GM21529 (cell line): Measurements from ENCODE around the gene DNAJC1.
"Not testable (repeated sequence)": the region's sequence is repeated elsewhere in the genome, so short reads cannot be mapped to it uniquely, and the experiment has no call there.

Experiments
- ATAC-seq: cut with Tn5 transposase; IDR thresholded peaks from one replicate; pipeline ENCODE4 v1.9.1; 2021; ENCODE audit not compliant: unreplicated experiment

Gene DNAJC1

GRCh38 chr10:22003177-22003963 lies at the start of gene DNAJC1:
TSS of gene DNAJC1 (minus strand) at chr10:22003730. CDS start at chr10:22003434, 296 bp downstream.
- peak; percentile 94 for ATAC-seq

GRCh38 chr10:22053048-22053447 lies 49.5 kb upstream of the DNAJC1 start:
- ATAC-seq: no peak

- no peak for ATAC-seq
Observed at GRCh38 chr10:22049635-22050034, 46.1 kb upstream of the DNAJC1 start.

- no peak for ATAC-seq
Observed at GRCh38 chr10:22047812-22048211, 44.3 kb upstream of the DNAJC1 start.

- no peak for ATAC-seq
Observed at GRCh38 chr10:22043327-22043633, 39.8 kb upstream of the DNAJC1 start.

GRCh38 chr10:22042557-22043326 lies 39.2 kb upstream of the DNAJC1 start:
- ATAC-seq: no peak

- no peak for ATAC-seq
Observed at GRCh38 chr10:22034333-22034732, 30.8 kb upstream of the DNAJC1 start.

- not testable (repeated sequence) for ATAC-seq
Observed at GRCh38 chr10:22032268-22032667, 28.7 kb upstream of the DNAJC1 start.

GRCh38 chr10:22030421-22030820 lies 26.9 kb upstream of the DNAJC1 start:
- ATAC-seq: no peak

- no peak for ATAC-seq
Observed at GRCh38 chr10:22029445-22030236, 26.1 kb upstream of the DNAJC1 start.

GRCh38 chr10:22027364-22028238 lies 24.1 kb upstream of the DNAJC1 start:
- ATAC-seq: no peak

- ATAC-seq: no peak
Observed at GRCh38 chr10:22026287-22026686, 22.8 kb upstream of the DNAJC1 start.

GRCh38 chr10:22023508-22023907 lies 20.0 kb upstream of the DNAJC1 start:
- ATAC-seq: no peak

- ATAC-seq: no peak
Observed at GRCh38 chr10:22022257-22023032, 18.9 kb upstream of the DNAJC1 start.

GRCh38 chr10:22021144-22021543 lies 17.6 kb upstream of the DNAJC1 start:
- not testable (repeated sequence) for ATAC-seq

GRCh38 chr10:22017283-22018020 lies 13.9 kb upstream of the DNAJC1 start:
- no peak for ATAC-seq

- ATAC-seq: no peak
Observed at GRCh38 chr10:22016046-22016705, 12.6 kb upstream of the DNAJC1 start.

GRCh38 chr10:22010973-22011408 lies 7.5 kb upstream of the DNAJC1 start:
- ATAC-seq: no peak

- no peak for ATAC-seq
Observed at GRCh38 chr10:22010539-22010938, 7.0 kb upstream of the DNAJC1 start.
